ENCODE data around the gene EHD4.

The EHD4 gene

GRCh38 chr15:41972253-41973242 is at the start of gene EHD4:
Gene EHD4, minus strand, starts transcription at chr15:41972557. Its CDS starts 63 bp downstream, at chr15:41972494.
- Histone ChIP-seq H3K4me1 (ENCODE audit: insufficient read depth, low read length) (peaks cover 17% of the 10 kb centered on the region), H3K4me3 (ENCODE audit: low read depth in 1 of 2, low read length in 2 of 2) (peak within 1 kb of the TSS; percentile 79 to 81)

GRCh38 chr15:42021593-42021992 is 49.2 kb upstream of the EHD4 start:
- Histone ChIP-seq H3K9ac (ENCODE audit: low read length) (no peak overlapping the region), H3K27ac (ENCODE audit: low read depth, low read length) (no peak overlapping the region), H3K4me1 (ENCODE audit: insufficient read depth, low read length) (no peaks in the 10 kb centered on the region), H3K27me3 (ENCODE audit: control insufficient read depth in 1 of 2, insufficient read depth in 2 of 2, low read length in 2 of 2) (no peaks in the 10 kb centered on the region), H3K9me3 (ENCODE audit: low read length) (no peaks in the 10 kb centered on the region), H3K36me3 (ENCODE audit: insufficient read depth, low read length) (no peaks in the 10 kb centered on the region), H3K4me3 (ENCODE audit: low read depth in 1 of 2, low read length in 2 of 2) (no peak overlapping the region)

More at GRCh38 chr15:41972253-41973242, at the start of gene EHD4:
- Histone ChIP-seq H3K27ac (ENCODE audit: low read depth, low read length) (peak within 1 kb of the TSS; percentile 74), H3K9me3 (ENCODE audit: low read length) (no peaks in the 10 kb centered on the region), H3K36me3 (ENCODE audit: insufficient read depth, low read length) (no peaks in the 10 kb centered on the region), H3K9ac (ENCODE audit: low read length) (peak within 1 kb of the TSS; percentile 41), H3K27me3 (ENCODE audit: control insufficient read depth in 1 of 2, insufficient read depth in 2 of 2, low read length in 2 of 2) (no peaks in the 10 kb centered on the region)

- H3K9ac ChIP-seq (ENCODE audit: low read length) = no peak within 1 kb of the TSS
- H3K36me3 ChIP-seq (ENCODE audit: insufficient read depth, low read length) = no peaks in the 10 kb centered on the region
- no peaks in the 10 kb centered on the region for H3K27me3 ChIP-seq (ENCODE audit: control insufficient read depth in 1 of 2, insufficient read depth in 2 of 2, low read length in 2 of 2)
- no peak within 1 kb of the TSS for H3K27ac ChIP-seq (ENCODE audit: low read depth, low read length)
- H3K4me1 ChIP-seq (ENCODE audit: insufficient read depth, low read length) = no peaks in the 10 kb centered on the region
- no peaks in the 10 kb centered on the region for H3K9me3 ChIP-seq (ENCODE audit: low read length)
- no peak within 1 kb of the TSS for H3K4me3 ChIP-seq (ENCODE audit: low read depth in 1 of 2, low read length in 2 of 2)
These were observed 48.4 kb upstream of the EHD4 start, which contains the start of gene PLA2G4E for GRCh38 chr15:42020713-42021273. Gene PLA2G4E, minus strand, starts transcription at chr15:42021042. Its CDS starts 12 bp downstream, at chr15:42021030.

- Histone ChIP-seq H3K27ac (ENCODE audit: low read depth, low read length) (no peak overlapping the region), H3K9ac (ENCODE audit: low read length) (no peak overlapping the region), H3K36me3 (ENCODE audit: insufficient read depth, low read length) (no peaks in the 10 kb centered on the region), H3K9me3 (ENCODE audit: low read length) (no peaks in the 10 kb centered on the region), H3K4me1 (ENCODE audit: insufficient read depth, low read length) (no peaks in the 10 kb centered on the region), H3K4me3 (ENCODE audit: low read depth in 1 of 2, low read length in 2 of 2) (no peak overlapping the region), H3K27me3 (ENCODE audit: control insufficient read depth in 1 of 2, insufficient read depth in 2 of 2, low read length in 2 of 2) (no peaks in the 10 kb centered on the region)
These were observed 46.2 kb upstream of the EHD4 start for GRCh38 chr15:42018306-42019224.

GRCh38 chr15:42016971-42017370 is 44.6 kb upstream of the EHD4 start:
- Histone ChIP-seq H3K27me3 (ENCODE audit: control insufficient read depth in 1 of 2, insufficient read depth in 2 of 2, low read length in 2 of 2) (no peaks in the 10 kb centered on the region), H3K4me3 (ENCODE audit: low read depth in 1 of 2, low read length in 2 of 2) (no peak overlapping the region), H3K4me1 (ENCODE audit: insufficient read depth, low read length) (no peaks in the 10 kb centered on the region), H3K9ac (ENCODE audit: low read length) (no peak overlapping the region), H3K27ac (ENCODE audit: low read depth, low read length) (no peak overlapping the region), H3K36me3 (ENCODE audit: insufficient read depth, low read length) (no peaks in the 10 kb centered on the region), H3K9me3 (ENCODE audit: low read length) (no peaks in the 10 kb centered on the region)

GRCh38 chr15:42014406-42014805 is 42.0 kb upstream of the EHD4 start:
- no peaks in the 10 kb centered on the region for H3K4me1 ChIP-seq (ENCODE audit: insufficient read depth, low read length)
- no peak overlapping the region for H3K27ac ChIP-seq (ENCODE audit: low read depth, low read length)
- H3K9ac ChIP-seq (ENCODE audit: low read length) = no peak overlapping the region
- H3K9me3 ChIP-seq (ENCODE audit: low read length) = no peaks in the 10 kb centered on the region
- no peaks in the 10 kb centered on the region for H3K27me3 ChIP-seq (ENCODE audit: control insufficient read depth in 1 of 2, insufficient read depth in 2 of 2, low read length in 2 of 2)
- H3K4me3 ChIP-seq (ENCODE audit: low read depth in 1 of 2, low read length in 2 of 2) = no peak overlapping the region
- no peaks in the 10 kb centered on the region for H3K36me3 ChIP-seq (ENCODE audit: insufficient read depth, low read length)

GRCh38 chr15:42012928-42013482 is 40.6 kb upstream of the EHD4 start:
- Histone ChIP-seq H3K4me3 (ENCODE audit: low read depth in 1 of 2, low read length in 2 of 2) (no peak overlapping the region), H3K27me3 (ENCODE audit: control insufficient read depth in 1 of 2, insufficient read depth in 2 of 2, low read length in 2 of 2) (no peaks in the 10 kb centered on the region), H3K4me1 (ENCODE audit: insufficient read depth, low read length) (no peaks in the 10 kb centered on the region), H3K27ac (ENCODE audit: low read depth, low read length) (no peak overlapping the region), H3K36me3 (ENCODE audit: insufficient read depth, low read length) (no peaks in the 10 kb centered on the region), H3K9me3 (ENCODE audit: low read length) (no peaks in the 10 kb centered on the region), H3K9ac (ENCODE audit: low read length) (no peak overlapping the region)

GRCh38 chr15:42012241-42012640 is 39.9 kb upstream of the EHD4 start:
- H3K27me3 ChIP-seq (ENCODE audit: control insufficient read depth in 1 of 2, insufficient read depth in 2 of 2, low read length in 2 of 2) = no peaks in the 10 kb centered on the region
- no peak overlapping the region for H3K27ac ChIP-seq (ENCODE audit: low read depth, low read length)
- H3K9me3 ChIP-seq (ENCODE audit: low read length) = no peaks in the 10 kb centered on the region
- H3K9ac ChIP-seq (ENCODE audit: low read length) = no peak overlapping the region
- no peaks in the 10 kb centered on the region for H3K4me1 ChIP-seq (ENCODE audit: insufficient read depth, low read length)
- no peak overlapping the region for H3K4me3 ChIP-seq (ENCODE audit: low read depth in 1 of 2, low read length in 2 of 2)
- H3K36me3 ChIP-seq (ENCODE audit: insufficient read depth, low read length) = no peaks in the 10 kb centered on the region

GRCh38 chr15:42011074-42011473 is 38.7 kb upstream of the EHD4 start:
- H3K27ac ChIP-seq (ENCODE audit: low read depth, low read length) = no peak overlapping the region
- no peak overlapping the region for H3K9ac ChIP-seq (ENCODE audit: low read length)
- no peaks in the 10 kb centered on the region for H3K36me3 ChIP-seq (ENCODE audit: insufficient read depth, low read length)
- H3K4me1 ChIP-seq (ENCODE audit: insufficient read depth, low read length) = no peaks in the 10 kb centered on the region
- no peaks in the 10 kb centered on the region for H3K9me3 ChIP-seq (ENCODE audit: low read length)
- no peaks in the 10 kb centered on the region for H3K27me3 ChIP-seq (ENCODE audit: control insufficient read depth in 1 of 2, insufficient read depth in 2 of 2, low read length in 2 of 2)
- H3K4me3 ChIP-seq (ENCODE audit: low read depth in 1 of 2, low read length in 2 of 2) = no peak overlapping the region

GRCh38 chr15:42010434-42010833 is 38.1 kb upstream of the EHD4 start:
- Histone ChIP-seq H3K9me3 (ENCODE audit: low read length) (no peaks in the 10 kb centered on the region), H3K4me1 (ENCODE audit: insufficient read depth, low read length) (no peaks in the 10 kb centered on the region), H3K4me3 (ENCODE audit: low read depth in 1 of 2, low read length in 2 of 2) (no peak overlapping the region), H3K36me3 (ENCODE audit: insufficient read depth, low read length) (no peaks in the 10 kb centered on the region), H3K9ac (ENCODE audit: low read length) (no peak overlapping the region), H3K27ac (ENCODE audit: low read depth, low read length) (no peak overlapping the region), H3K27me3 (ENCODE audit: control insufficient read depth in 1 of 2, insufficient read depth in 2 of 2, low read length in 2 of 2) (no peaks in the 10 kb centered on the region)

GRCh38 chr15:42009474-42009873 is 37.1 kb upstream of the EHD4 start:
- no peak overlapping the region for H3K9ac ChIP-seq (ENCODE audit: low read length)
- no peaks in the 10 kb centered on the region for H3K27me3 ChIP-seq (ENCODE audit: control insufficient read depth in 1 of 2, insufficient read depth in 2 of 2, low read length in 2 of 2)
- no peaks in the 10 kb centered on the region for H3K9me3 ChIP-seq (ENCODE audit: low read length)
- H3K4me1 ChIP-seq (ENCODE audit: insufficient read depth, low read length) = no peaks in the 10 kb centered on the region
- no peaks in the 10 kb centered on the region for H3K36me3 ChIP-seq (ENCODE audit: insufficient read depth, low read length)
- H3K27ac ChIP-seq (ENCODE audit: low read depth, low read length) = no peak overlapping the region
- H3K4me3 ChIP-seq (ENCODE audit: low read depth in 1 of 2, low read length in 2 of 2) = no peak overlapping the region
